Astrocyte of the spinal cord (primary cell): ENCODE data around the gene PEX19.

ENCODE experiments used
- DNase-seq: peaks from one replicate; pipeline ENCODE4 v3.0.0; 2011; ENCODE audit warnings: low read depth, low spot score
- H3K4me3 ChIP-seq: 2 replicates; pipeline ENCODE4 v1.5.1; 2011; ENCODE audit warnings: low read depth, mild to moderate bottlenecking, low read length, moderate library complexity
- in situ Hi-C: cut with HindIII; loops from 2 replicates; pipeline ENCODE4 v1.10.0; 2017; ENCODE audit warnings: low sequenced_read_pairs
- TF ChIP-seq, protein P1 (sequence below): IDR thresholded peaks from 2 replicates; pipeline ENCODE4 v1.5.1; 2012; ENCODE audit warnings: low read depth, mild to moderate bottlenecking, low read length, inconsistent platforms

Gene PEX19

DNA sequence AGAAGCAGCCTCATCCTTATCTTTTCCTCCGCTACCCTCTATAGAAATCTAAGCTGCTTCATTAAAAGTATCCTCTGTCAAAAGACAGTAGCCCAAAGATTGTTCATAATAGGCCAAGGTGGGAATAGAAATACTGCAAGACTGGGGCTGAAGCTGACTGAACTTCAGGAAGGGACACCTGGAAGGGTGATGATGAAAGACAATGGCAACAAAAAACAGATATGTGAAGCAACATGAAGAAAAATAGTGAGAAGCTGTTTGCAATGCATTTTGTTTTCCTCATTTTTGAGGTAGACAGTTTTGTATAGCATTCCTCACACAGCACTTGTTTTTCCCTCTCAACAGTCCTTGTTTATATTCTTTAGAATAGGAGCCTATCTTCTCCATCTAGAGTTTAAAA is 39.5 kb downstream of the PEX19 start:
- in situ Hi-C loops = no loop called here
- TF ChIP-seq, protein P1, sequence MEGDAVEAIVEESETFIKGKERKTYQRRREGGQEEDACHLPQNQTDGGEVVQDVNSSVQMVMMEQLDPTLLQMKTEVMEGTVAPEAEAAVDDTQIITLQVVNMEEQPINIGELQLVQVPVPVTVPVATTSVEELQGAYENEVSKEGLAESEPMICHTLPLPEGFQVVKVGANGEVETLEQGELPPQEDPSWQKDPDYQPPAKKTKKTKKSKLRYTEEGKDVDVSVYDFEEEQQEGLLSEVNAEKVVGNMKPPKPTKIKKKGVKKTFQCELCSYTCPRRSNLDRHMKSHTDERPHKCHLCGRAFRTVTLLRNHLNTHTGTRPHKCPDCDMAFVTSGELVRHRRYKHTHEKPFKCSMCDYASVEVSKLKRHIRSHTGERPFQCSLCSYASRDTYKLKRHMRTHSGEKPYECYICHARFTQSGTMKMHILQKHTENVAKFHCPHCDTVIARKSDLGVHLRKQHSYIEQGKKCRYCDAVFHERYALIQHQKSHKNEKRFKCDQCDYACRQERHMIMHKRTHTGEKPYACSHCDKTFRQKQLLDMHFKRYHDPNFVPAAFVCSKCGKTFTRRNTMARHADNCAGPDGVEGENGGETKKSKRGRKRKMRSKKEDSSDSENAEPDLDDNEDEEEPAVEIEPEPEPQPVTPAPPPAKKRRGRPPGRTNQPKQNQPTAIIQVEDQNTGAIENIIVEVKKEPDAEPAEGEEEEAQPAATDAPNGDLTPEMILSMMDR = no peak
- no peak for DNase-seq
- no peak overlapping the region for H3K4me3 ChIP-seq

DNA sequence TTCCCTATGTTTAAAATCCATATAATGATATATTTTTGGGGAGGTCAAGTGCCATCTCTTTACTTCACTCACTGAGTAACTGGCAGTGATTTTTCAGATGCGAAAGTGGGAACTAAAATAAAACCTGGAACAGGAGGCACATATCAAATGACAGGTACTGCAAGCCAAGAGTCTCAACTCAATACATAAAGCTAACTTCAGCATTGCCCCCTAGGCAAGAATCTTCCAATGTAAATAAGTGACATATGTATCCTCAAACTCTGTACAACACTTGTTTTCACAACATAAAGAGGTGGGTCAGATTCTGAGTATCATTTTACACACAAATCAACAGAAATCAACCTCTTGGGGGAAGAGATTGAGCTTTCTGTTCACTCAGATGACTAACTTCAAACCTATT is 40.7 kb downstream of the PEX19 start:
- no peak for DNase-seq
- in situ Hi-C loops = no loop called here
- TF ChIP-seq, protein P1 = no peak
- no peak overlapping the region for H3K4me3 ChIP-seq

DNA sequence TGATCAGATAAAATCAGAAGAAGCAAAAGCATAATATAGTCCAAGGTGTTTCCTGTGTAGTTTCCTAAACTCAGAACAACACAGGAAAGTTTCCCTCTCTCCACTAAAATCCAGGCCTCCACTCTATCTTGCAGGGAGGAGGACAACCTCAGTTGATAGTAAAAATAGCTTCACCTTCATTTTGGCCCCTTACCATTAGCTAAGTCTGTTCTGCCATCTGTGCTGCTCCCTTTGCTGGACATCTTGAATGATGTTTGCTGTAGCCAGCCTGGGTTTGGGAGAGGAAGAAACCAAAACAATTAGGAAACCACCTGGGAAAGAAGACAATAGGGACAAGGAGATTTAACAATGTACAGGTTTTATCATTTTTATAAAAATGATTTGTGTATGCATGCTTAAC is 41.2 kb downstream of the PEX19 start:
- no peak for DNase-seq
- no peak overlapping the region for H3K4me3 ChIP-seq
- TF ChIP-seq, protein P1 = no peak
- in situ Hi-C loops = no loop called here

DNA sequence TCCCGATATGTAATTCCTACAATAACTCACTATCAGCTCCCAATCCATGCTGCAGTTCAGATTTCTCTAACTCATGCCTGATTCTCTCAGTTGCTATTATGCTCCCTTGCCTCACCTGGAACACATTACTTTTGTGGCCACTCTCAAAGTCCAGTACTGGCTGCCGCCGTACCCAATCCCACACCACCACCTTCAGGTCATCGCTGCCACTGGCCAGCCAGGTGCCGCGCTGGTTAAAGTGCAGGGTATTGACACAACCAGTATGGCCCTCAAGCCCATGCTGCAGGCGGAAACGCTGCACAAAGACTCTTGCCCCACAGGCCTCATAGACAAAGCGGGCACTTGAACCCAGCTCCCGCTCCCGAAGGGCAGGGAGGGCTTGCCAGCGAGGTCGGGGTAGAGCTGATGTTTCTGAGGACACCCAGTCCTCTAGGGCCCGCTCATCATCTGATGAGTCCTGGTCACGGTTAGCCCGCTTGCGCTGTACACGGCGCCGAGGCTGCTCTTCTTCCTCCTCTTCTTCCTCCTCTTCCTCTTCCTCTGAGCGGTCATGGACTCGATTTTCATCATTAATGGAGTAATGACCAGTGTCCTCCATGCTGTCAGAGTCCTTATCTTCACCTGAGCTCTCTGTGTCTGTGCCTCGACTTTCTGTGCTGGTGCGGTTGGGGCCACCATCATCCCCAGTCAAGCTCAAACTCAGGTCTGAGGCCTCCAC is 45.2 kb downstream of the PEX19 start:
- DNase-seq = no peak
- no peak overlapping the region for H3K4me3 ChIP-seq
- in situ Hi-C loops = no loop called here
- TF ChIP-seq, protein P1 = no peak

DNA sequence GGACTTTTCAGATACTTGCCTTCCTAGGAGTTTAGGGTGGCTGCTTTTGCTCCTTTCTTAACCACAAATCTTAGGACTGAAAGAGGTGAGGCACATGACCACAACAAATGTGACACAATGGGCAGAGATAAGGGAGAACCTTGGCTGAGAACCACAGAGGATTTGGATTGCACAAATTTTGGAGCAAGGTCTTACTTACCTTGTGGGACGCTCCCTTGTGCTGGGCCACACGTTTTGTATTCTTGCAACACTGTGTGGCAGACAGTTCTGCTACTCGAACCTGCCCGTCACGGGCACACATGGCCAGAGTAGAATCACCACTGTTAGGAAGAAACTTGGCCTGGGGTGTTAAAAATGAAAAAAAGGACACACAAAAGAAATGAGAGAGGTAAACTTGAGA is 46.5 kb downstream of the PEX19 start:
- TF ChIP-seq, protein P1 = no peak
- DNase-seq = no peak
- no peak overlapping the region for H3K4me3 ChIP-seq
- in situ Hi-C loops = no loop called here

DNA sequence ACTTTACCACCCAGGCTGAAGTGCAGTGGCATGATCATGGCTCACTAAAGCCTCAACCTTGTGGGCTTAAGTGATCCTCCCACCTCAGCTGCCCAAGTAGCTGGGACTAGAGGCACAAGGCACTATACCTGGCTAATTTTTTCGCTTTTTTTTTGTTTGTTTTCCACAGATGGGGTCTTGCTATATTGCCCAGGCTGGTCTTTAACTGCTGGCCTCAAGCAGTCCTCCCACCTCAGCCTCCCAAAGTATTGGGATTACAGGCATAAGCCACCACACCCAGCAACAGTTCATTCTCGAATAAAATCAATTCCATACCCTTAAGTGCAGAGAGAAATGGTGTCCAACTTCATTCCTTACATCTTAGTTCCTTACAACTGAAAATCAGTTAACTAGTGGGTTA is 47.4 kb downstream of the PEX19 start:
- in situ Hi-C loops = no loop called here
- no peak for DNase-seq
- TF ChIP-seq, protein P1 = no peak
- no peak overlapping the region for H3K4me3 ChIP-seq
